K562 (cell line): Measurements from ENCODE around the gene PRPF8. TPM values are rescaled to one million over a fixed set of nuclear protein-coding genes. Genes with fewer than 3 reads are reported as not detected.

Experiments used
- COPS2 ChIP-seq: fragments of 450-650 bp; conservative IDR thresholded peaks from 2 replicates; pipeline ENCODE4 v1.6.1; 2016; ENCODE audit warnings: mild to moderate bottlenecking, moderate library complexity
- DDX20 ChIP-seq: fragments of 450-650 bp; IDR thresholded peaks from 2 replicates; pipeline ENCODE4 v1.6.1; 2016; ENCODE audit warnings: missing genetic modification characterization, low read depth, mild to moderate bottlenecking, missing compliant biosample characterization, moderate library complexity
- GTF2E2 ChIP-seq: fragments of 200-800 bp; sonication (Bioruptor generic); IDR thresholded peaks from 2 replicates; pipeline ENCODE4 v1.6.1; 2016; ENCODE audit warnings: missing genetic modification characterization, missing compliant biosample characterization
- HCFC1 ChIP-seq: IDR thresholded peaks from 2 replicates; pipeline ENCODE4 v1.6.1; 2012; ENCODE audit warnings: low read depth, low read length, improper control_type of control experiment
- HNRNPH1 ChIP-seq: fragments of 200-400 bp; formaldehyde crosslinking; optimal IDR thresholded peaks from 2 replicates; pipeline ENCODE3; 2017; ENCODE audit warnings: low read depth, mild to moderate bottlenecking, low read length, moderate library complexity
- KDM2B ChIP-seq: fragments of 250-450 bp; sonication (Bioruptor Pico); IDR thresholded peaks from 2 replicates; pipeline ENCODE4 v1.8.0; 2021; ENCODE audit warnings: mild to moderate bottlenecking, moderate library complexity
- MTA1 ChIP-seq: fragments of 450-650 bp; IDR thresholded peaks from 2 replicates; pipeline ENCODE4 v1.6.1; 2017; ENCODE audit warnings: borderline replicate concordance
- POLR2G ChIP-seq: fragments of 200-400 bp; formaldehyde crosslinking; IDR thresholded peaks from 2 replicates; pipeline ENCODE4 v1.6.1; 2017; ENCODE audit warnings: low read depth, mild to moderate bottlenecking, antibody characterized with exemption, low read length, moderate library complexity
- TCF7 ChIP-seq: sonication (generic); IDR thresholded peaks from 2 replicates; pipeline ENCODE4 v1.6.1; 2016; ENCODE audit warnings: antibody characterized with exemption, borderline replicate concordance
- polyA plus RNA-seq, 8 experiments: library from polyadenylated mRNA; depleted of rRNA in 4 of 8; stranded (reverse) in 5 of 8; unstranded in 3 of 8; fragments of >200 nt; fragmentation: Nextera tagmentation in 2 of 8; fragmentation: Illumina TruSeq in 1 of 8; extraction: Ambion mirVana in 2 of 8; extraction: Trizol in 1 of 8; gene quantifications; 2 replicates each; pipeline versions ENCODE4 v1.2.1 to v1.2.3, GENCODE V29; 2011 to 2014; ENCODE audit warnings: inconsistent platforms in 1 of 8, missing spikeins in 1 of 8
- total RNA-seq, 7 experiments: library from RNA; depleted of rRNA in 6 of 7; stranded (reverse); fragments of >200 nt in 6 of 7; fragmentation: Illumina TruSeq in 2 of 7; extraction: Trizol in 2 of 7; gene quantifications; 2 replicates each; pipeline versions ENCODE4 v1.2.1 to v1.2.3, GENCODE V29; 2011 to 2021; ENCODE audit warnings: low replicate concordance in 1 of 7
- TF ChIP-seq, protein P1 (sequence below): sonication (generic); formaldehyde crosslinking; IDR thresholded peaks from 2 replicates; pipeline ENCODE4 v1.8.1; 2022; ENCODE audit warnings: missing genetic modification reagents
- TF ChIP-seq, protein P2 (sequence below): IDR thresholded peaks from 2 replicates; pipeline ENCODE4 v1.6.1; 2011; ENCODE audit not compliant: insufficient read length; ENCODE audit errors: extremely low read depth
- TF ChIP-seq, protein P3 (sequence below): fragments of 450-650 bp; IDR thresholded peaks from 2 replicates; pipeline ENCODE4 v1.6.1; 2016
- TF ChIP-seq, protein P4 (sequence below): sonication (generic); formaldehyde crosslinking; IDR thresholded peaks from 2 replicates; pipeline ENCODE4 v1.8.1; 2023; ENCODE audit warnings: mild to moderate bottlenecking, missing genetic modification reagents
- TF ChIP-seq, protein P5 (sequence below): fragments of 250-450 bp; sonication (Bioruptor Pico); IDR thresholded peaks from 2 replicates; pipeline ENCODE4 v1.8.0; 2022; ENCODE audit warnings: moderate library complexity, mild to moderate bottlenecking, inconsistent platforms
- TF ChIP-seq, protein P6 (sequence below): fragments of 250-450 bp; sonication (Bioruptor Pico); IDR thresholded peaks from 2 replicates; pipeline ENCODE4 v1.5.0; 2020; ENCODE audit warnings: mild to moderate bottlenecking, borderline replicate concordance
- TF ChIP-seq, protein P7 (sequence below): sonication (generic); formaldehyde crosslinking; IDR thresholded peaks from 2 replicates; pipeline ENCODE4 v1.8.0; 2022; ENCODE audit warnings: mild to moderate bottlenecking, missing genetic modification reagents
- TF ChIP-seq, protein P8 (sequence below): fragments of 250-450 bp; sonication (Bioruptor Pico); IDR thresholded peaks from 2 replicates; pipeline ENCODE4 v1.8.0; 2022; ENCODE audit warnings: inconsistent platforms, mild to moderate bottlenecking, moderate library complexity, borderline replicate concordance

The PRPF8 gene
- total and polyA plus RNA-seq, 9 of the 15 experiments (the other 6 are each of a cell fraction or from before 2014, with no cell fraction given) = 64.3 to 294 (median 85.9) TPM

DNA sequence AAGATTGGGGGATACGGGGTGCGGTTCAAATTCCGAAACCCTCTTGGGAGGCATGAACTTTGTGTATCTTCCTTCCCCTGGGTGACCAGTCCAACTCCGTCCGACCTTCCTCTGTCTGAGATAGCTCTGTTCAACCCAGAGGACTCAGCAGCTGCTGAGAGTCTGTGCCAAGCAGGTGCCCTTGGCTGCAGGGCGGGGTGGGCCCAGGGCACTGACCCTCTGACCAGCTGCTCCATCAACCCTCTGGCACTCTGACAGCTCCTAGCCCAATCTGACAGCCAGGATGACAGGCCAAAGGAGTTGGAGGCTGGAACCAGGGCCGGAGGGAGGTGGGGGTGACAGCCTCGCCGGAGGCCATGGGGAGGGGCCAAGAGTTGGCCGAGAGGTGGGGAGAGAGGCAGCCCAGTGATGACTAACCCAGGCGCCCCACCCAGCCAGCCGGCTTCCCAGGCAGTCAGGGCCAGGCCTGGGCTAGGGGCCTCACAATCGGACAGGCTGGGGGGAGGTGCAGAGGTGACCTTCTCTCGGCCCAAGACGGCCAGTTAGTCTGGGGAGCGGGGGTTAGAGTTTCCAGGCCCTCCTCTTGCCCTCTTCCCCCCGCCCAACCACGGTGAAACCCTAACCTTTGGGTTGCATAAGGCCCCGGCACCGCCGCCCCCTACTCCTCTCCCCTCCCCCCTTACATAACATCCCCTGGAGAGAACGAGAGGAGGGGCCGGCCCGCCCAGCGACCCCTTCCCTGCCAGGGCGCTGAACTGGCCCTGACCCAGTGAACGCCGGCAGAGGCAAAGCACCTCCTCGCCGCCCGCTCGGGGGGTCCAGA lies 30.5 kb upstream of the PRPF8 start (continued):
- TF ChIP-seq HNRNPH1 (no peak), KDM2B (CRISPR knock-in tag) (no peak), HCFC1 (no peak), GTF2E2 (no peak), COPS2 (no peak), TCF7 (no peak), POLR2G (peak; percentile 75), MTA1 (no peak), DDX20 (tag) (no peak)
- TF ChIP-seq, protein P1, sequence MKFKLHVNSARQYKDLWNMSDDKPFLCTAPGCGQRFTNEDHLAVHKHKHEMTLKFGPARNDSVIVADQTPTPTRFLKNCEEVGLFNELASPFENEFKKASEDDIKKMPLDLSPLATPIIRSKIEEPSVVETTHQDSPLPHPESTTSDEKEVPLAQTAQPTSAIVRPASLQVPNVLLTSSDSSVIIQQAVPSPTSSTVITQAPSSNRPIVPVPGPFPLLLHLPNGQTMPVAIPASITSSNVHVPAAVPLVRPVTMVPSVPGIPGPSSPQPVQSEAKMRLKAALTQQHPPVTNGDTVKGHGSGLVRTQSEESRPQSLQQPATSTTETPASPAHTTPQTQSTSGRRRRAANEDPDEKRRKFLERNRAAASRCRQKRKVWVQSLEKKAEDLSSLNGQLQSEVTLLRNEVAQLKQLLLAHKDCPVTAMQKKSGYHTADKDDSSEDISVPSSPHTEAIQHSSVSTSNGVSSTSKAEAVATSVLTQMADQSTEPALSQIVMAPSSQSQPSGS (CRISPR knock-in tag) = no peak
- TF ChIP-seq, protein P2, sequence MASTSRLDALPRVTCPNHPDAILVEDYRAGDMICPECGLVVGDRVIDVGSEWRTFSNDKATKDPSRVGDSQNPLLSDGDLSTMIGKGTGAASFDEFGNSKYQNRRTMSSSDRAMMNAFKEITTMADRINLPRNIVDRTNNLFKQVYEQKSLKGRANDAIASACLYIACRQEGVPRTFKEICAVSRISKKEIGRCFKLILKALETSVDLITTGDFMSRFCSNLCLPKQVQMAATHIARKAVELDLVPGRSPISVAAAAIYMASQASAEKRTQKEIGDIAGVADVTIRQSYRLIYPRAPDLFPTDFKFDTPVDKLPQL = no peak
- TF ChIP-seq, protein P3, sequence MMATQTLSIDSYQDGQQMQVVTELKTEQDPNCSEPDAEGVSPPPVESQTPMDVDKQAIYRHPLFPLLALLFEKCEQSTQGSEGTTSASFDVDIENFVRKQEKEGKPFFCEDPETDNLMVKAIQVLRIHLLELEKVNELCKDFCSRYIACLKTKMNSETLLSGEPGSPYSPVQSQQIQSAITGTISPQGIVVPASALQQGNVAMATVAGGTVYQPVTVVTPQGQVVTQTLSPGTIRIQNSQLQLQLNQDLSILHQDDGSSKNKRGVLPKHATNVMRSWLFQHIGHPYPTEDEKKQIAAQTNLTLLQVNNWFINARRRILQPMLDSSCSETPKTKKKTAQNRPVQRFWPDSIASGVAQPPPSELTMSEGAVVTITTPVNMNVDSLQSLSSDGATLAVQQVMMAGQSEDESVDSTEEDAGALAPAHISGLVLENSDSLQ = peak; percentile 84
- TF ChIP-seq, protein P4, sequence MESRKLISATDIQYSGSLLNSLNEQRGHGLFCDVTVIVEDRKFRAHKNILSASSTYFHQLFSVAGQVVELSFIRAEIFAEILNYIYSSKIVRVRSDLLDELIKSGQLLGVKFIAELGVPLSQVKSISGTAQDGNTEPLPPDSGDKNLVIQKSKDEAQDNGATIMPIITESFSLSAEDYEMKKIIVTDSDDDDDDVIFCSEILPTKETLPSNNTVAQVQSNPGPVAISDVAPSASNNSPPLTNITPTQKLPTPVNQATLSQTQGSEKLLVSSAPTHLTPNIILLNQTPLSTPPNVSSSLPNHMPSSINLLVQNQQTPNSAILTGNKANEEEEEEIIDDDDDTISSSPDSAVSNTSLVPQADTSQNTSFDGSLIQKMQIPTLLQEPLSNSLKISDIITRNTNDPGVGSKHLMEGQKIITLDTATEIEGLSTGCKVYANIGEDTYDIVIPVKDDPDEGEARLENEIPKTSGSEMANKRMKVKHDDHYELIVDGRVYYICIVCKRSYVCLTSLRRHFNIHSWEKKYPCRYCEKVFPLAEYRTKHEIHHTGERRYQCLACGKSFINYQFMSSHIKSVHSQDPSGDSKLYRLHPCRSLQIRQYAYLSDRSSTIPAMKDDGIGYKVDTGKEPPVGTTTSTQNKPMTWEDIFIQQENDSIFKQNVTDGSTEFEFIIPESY = no peak
- TF ChIP-seq, protein P5, sequence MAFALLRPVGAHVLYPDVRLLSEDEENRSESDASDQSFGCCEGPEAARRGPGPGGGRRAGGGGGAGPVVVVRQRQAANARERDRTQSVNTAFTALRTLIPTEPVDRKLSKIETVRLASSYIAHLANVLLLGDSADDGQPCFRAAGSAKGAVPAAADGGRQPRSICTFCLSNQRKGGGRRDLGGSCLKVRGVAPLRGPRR (CRISPR knock-in tag) = no peak
- TF ChIP-seq, protein P6, sequence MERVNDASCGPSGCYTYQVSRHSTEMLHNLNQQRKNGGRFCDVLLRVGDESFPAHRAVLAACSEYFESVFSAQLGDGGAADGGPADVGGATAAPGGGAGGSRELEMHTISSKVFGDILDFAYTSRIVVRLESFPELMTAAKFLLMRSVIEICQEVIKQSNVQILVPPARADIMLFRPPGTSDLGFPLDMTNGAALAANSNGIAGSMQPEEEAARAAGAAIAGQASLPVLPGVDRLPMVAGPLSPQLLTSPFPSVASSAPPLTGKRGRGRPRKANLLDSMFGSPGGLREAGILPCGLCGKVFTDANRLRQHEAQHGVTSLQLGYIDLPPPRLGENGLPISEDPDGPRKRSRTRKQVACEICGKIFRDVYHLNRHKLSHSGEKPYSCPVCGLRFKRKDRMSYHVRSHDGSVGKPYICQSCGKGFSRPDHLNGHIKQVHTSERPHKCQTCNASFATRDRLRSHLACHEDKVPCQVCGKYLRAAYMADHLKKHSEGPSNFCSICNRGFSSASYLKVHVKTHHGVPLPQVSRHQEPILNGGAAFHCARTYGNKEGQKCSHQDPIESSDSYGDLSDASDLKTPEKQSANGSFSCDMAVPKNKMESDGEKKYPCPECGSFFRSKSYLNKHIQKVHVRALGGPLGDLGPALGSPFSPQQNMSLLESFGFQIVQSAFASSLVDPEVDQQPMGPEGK (CRISPR knock-in tag) = no peak
- TF ChIP-seq, protein P7, sequence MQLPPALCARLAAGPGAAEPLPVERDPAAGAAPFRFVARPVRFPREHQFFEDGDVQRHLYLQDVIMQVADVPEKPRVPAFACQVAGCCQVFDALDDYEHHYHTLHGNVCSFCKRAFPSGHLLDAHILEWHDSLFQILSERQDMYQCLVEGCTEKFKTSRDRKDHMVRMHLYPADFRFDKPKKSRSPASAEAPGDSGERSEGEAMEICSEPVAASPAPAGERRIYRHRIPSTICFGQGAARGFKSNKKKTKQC = no peak
- TF ChIP-seq, protein P8, sequence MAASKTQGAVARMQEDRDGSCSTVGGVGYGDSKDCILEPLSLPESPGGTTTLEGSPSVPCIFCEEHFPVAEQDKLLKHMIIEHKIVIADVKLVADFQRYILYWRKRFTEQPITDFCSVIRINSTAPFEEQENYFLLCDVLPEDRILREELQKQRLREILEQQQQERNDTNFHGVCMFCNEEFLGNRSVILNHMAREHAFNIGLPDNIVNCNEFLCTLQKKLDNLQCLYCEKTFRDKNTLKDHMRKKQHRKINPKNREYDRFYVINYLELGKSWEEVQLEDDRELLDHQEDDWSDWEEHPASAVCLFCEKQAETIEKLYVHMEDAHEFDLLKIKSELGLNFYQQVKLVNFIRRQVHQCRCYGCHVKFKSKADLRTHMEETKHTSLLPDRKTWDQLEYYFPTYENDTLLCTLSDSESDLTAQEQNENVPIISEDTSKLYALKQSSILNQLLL = no peak
